H1 (cell line): ENCODE data around the gene PPM1L. TPM values are rescaled to one million over a fixed set of nuclear protein-coding genes. Genes with fewer than 3 reads are reported as not detected.

Source experiments
- CTCF ChIA-PET: fragments of 300-600 bp; sonication (Branson Sonifier 250); formaldehyde crosslinking; loops from one replicate; lab custom pipeline; 2021; ENCODE audit not compliant: partially characterized antibody; lab: Charles Lee
- POLR2A ChIA-PET: fragments of 300-600 bp; sonication (Branson Sonifier 250); formaldehyde crosslinking; loops from one replicate; lab custom pipeline; 2021; ENCODE audit warnings: inconsistent platforms; ENCODE audit not compliant: partially characterized antibody; lab: Charles Lee
- DNase-seq, 2 experiments: peaks; one replicate each; pipeline versions ENCODE4 v3.0.0 to v3.0.0-alpha.2; 2010 to 2022; ENCODE audit warnings: low spot score in 2 of 2, low read depth in 1 of 2, mixed read lengths in 1 of 2
- FAIRE-seq: peaks from 2 replicates; lab custom pipeline; 2011; peaks lifted over from hg19 to GRCh38; lab: Jason Lieb, UNC
- H2AFZ ChIP-seq: 2 replicates; pipeline ENCODE4 v1.8.1; 2012; ENCODE audit warnings: low read length, inconsistent platforms
- H2AK5ac ChIP-seq: 2 replicates; pipeline ENCODE4 v1.6.1; 2013; ENCODE audit warnings: low read depth, low read length
- H2BK120ac ChIP-seq: replicated peaks from 2 replicates; pipeline ENCODE3; 2013; ENCODE audit warnings: low read depth, low read length, inconsistent platforms
- H2BK12ac ChIP-seq: 2 replicates; pipeline ENCODE4 v1.6.1; 2013; ENCODE audit warnings: low read depth, low read length
- H2BK15ac ChIP-seq: 2 replicates; pipeline ENCODE4 v1.6.1; 2013; ENCODE audit warnings: low read length
- H2BK20ac ChIP-seq: 2 replicates; pipeline ENCODE4 v1.6.1; 2013; ENCODE audit warnings: low read length
- H2BK5ac ChIP-seq: 2 replicates; pipeline ENCODE4 v1.6.1; 2013; ENCODE audit warnings: low read depth, low read length
- H3K14ac ChIP-seq: 2 replicates; pipeline ENCODE4 v1.6.1; 2013; ENCODE audit warnings: inconsistent platforms; ENCODE audit not compliant: insufficient read length
- H3K18ac ChIP-seq: 2 replicates; pipeline ENCODE4 v1.6.1; 2013; ENCODE audit warnings: low read length; ENCODE audit errors: extremely low read depth
- H3K23ac ChIP-seq: 2 replicates; pipeline ENCODE4 v1.6.1; 2013; ENCODE audit warnings: inconsistent platforms; ENCODE audit not compliant: insufficient read length
- H3K23me2 ChIP-seq: 2 replicates; pipeline ENCODE4 v1.6.1; 2013; ENCODE audit warnings: low read depth, low read length
- H3K27ac ChIP-seq: 2 replicates; pipeline ENCODE4 v1.6.1; 2011; ENCODE audit warnings: low read depth, low read length, inconsistent platforms
- H3K27me3 ChIP-seq, 4 experiments: replicated peaks in 1 of 4; 1 replicate in 1 of 4; 2 replicates in 3 of 4; pipeline versions ENCODE4 v1.6.1 to v1.8.1; 2011 to 2013; ENCODE audit warnings: low read length in 3 of 4, mild to moderate bottlenecking in 3 of 4, inconsistent platforms in 2 of 4, mixed read lengths in 2 of 4, moderate library complexity in 1 of 4; ENCODE audit not compliant: control insufficient read depth in 3 of 4, insufficient read depth in 3 of 4; ENCODE audit errors: extremely low read depth in 1 of 4
- H3K36me3 ChIP-seq, 4 experiments: 2 replicates each; pipeline versions ENCODE4 v1.6.1 to v1.8.1; 2011 to 2013; ENCODE audit warnings: mild to moderate bottlenecking in 4 of 4, low read length in 3 of 4, moderate library complexity in 2 of 4, control low read depth in 1 of 4, inconsistent platforms in 1 of 4; ENCODE audit not compliant: insufficient read depth in 4 of 4, control insufficient read depth in 2 of 4
- H3K4ac ChIP-seq: replicated peaks from 2 replicates; pipeline ENCODE3; 2013; ENCODE audit warnings: low read length, low read depth, mixed read lengths, inconsistent platforms; ENCODE audit not compliant: insufficient read length
- H3K4me1 ChIP-seq, 4 experiments: replicated peaks in 1 of 4; 1 replicate in 1 of 4; 2 replicates in 3 of 4; pipeline versions ENCODE4 v1.6.1 to v1.8.1; 2011 to 2013; ENCODE audit warnings: low read length in 3 of 4, inconsistent platforms in 2 of 4, mixed read lengths in 1 of 4; ENCODE audit not compliant: insufficient read depth in 4 of 4, control insufficient read depth in 3 of 4
- H3K4me2 ChIP-seq, 2 experiments: 2 replicates each; pipeline versions ENCODE4 v1.6.1 to v1.8.1; 2011 to 2013; ENCODE audit warnings: low read depth in 2 of 2, low read length in 2 of 2, control low read depth in 1 of 2, inconsistent platforms in 1 of 2, mild to moderate bottlenecking in 1 of 2; ENCODE audit not compliant: insufficient read depth in 1 of 2
- H3K4me3 ChIP-seq, 4 experiments: fragments of 200-600, 300-600 bp in 1 of 4; sonication (generic), shearing (Covaris generic), sonication (Bioruptor Twin) in 1 of 4; 2 replicates each; pipeline versions ENCODE4 v1.5.1 to v1.8.1; 2011 to 2016; ENCODE audit warnings: low read length in 4 of 4, low read depth in 3 of 4, control low read depth in 2 of 4, inconsistent platforms in 2 of 4, mild to moderate bottlenecking in 2 of 4, mixed read lengths in 1 of 4, moderate library complexity in 1 of 4; ENCODE audit not compliant: insufficient read depth in 2 of 4; ENCODE audit errors: extremely low read depth in 1 of 4
- H3K56ac ChIP-seq: replicated peaks from 2 replicates; pipeline ENCODE3; 2013; ENCODE audit warnings: low read depth, mild to moderate bottlenecking, mixed read lengths, low read length, inconsistent platforms; ENCODE audit not compliant: insufficient read length
- H3K79me1 ChIP-seq: 2 replicates; pipeline ENCODE4 v1.6.1; 2013; ENCODE audit warnings: low read depth, low read length, control low read depth
- H3K79me2 ChIP-seq, 2 experiments: 2 replicates each; pipeline versions ENCODE4 v1.6.1 to v1.8.1; 2012 to 2013; ENCODE audit warnings: low read length in 2 of 2, mild to moderate bottlenecking in 2 of 2, inconsistent platforms in 1 of 2; ENCODE audit not compliant: insufficient read depth in 2 of 2, control insufficient read depth in 1 of 2
- H3K9ac ChIP-seq, 4 experiments: replicated peaks in 1 of 4; 1 replicate in 1 of 4; 2 replicates in 3 of 4; pipeline versions ENCODE4 v1.6.1 to v1.8.1; 2011 to 2013; ENCODE audit warnings: low read depth in 3 of 4, low read length in 3 of 4, control low read depth in 2 of 4, mild to moderate bottlenecking in 2 of 4, moderate library complexity in 2 of 4, inconsistent platforms in 1 of 4; ENCODE audit errors: extremely low read depth in 1 of 4
- H3K9me3 ChIP-seq, 2 experiments: 2 replicates each; pipeline versions ENCODE4 v1.6.1 to v1.8.1; 2012 to 2013; ENCODE audit warnings: mild to moderate bottlenecking in 2 of 2, moderate library complexity in 2 of 2, control low read depth in 1 of 2, inconsistent platforms in 1 of 2, low read depth in 1 of 2, low read length in 1 of 2, mixed read lengths in 1 of 2; ENCODE audit not compliant: insufficient read depth in 2 of 2
- H4K20me1 ChIP-seq, 2 experiments: replicated peaks in 1 of 2; 2 replicates each; pipeline versions ENCODE3 to v1.8.1; 2011 to 2013; ENCODE audit warnings: inconsistent platforms in 2 of 2, low read length in 2 of 2, mild to moderate bottlenecking in 1 of 2; ENCODE audit not compliant: insufficient read depth in 2 of 2, control insufficient read depth in 1 of 2
- H4K5ac ChIP-seq: 2 replicates; pipeline ENCODE4 v1.6.1; 2013; ENCODE audit warnings: low read length, low read depth, mixed read lengths, inconsistent platforms; ENCODE audit not compliant: insufficient read length
- H4K8ac ChIP-seq: 2 replicates; pipeline ENCODE4 v1.8.0; 2013; ENCODE audit warnings: mild to moderate bottlenecking, moderate library complexity, low read length, inconsistent platforms; ENCODE audit not compliant: insufficient read depth; ENCODE audit errors: extremely low read depth
- H4K91ac ChIP-seq: replicated peaks from 2 replicates; pipeline ENCODE3; 2013; ENCODE audit warnings: low read length, mixed read lengths, inconsistent platforms; ENCODE audit not compliant: insufficient read length
- BACH1 ChIP-seq: IDR thresholded peaks from 2 replicates; pipeline ENCODE4 v1.6.1; 2012; ENCODE audit warnings: low read length, improper control_type of control experiment
- CBX5 ChIP-seq: fragments of 300-800, 300-1000 bp; sonication (generic); IDR thresholded peaks from 2 replicates; pipeline ENCODE4 v1.7.1; 2016; ENCODE audit warnings: antibody characterized with exemption, low read length, low read depth
- EGR1 ChIP-seq: IDR thresholded peaks from 2 replicates; pipeline ENCODE4 v1.6.1; 2011; ENCODE audit warnings: low read depth, low read length, borderline replicate concordance
- FOSL1 ChIP-seq: IDR thresholded peaks from 2 replicates; pipeline ENCODE4 v1.6.1; 2011; ENCODE audit warnings: mild to moderate bottlenecking, low read depth, low read length, moderate library complexity; ENCODE audit not compliant: insufficient read depth
- JUN ChIP-seq: IDR thresholded peaks from 2 replicates; pipeline ENCODE4 v1.6.1; 2011; ENCODE audit warnings: low read depth, mild to moderate bottlenecking, improper control_type of control experiment, low read length
- KDM1A ChIP-seq: fragments of 200-600, 300-600 bp; sonication (generic); IDR thresholded peaks from 2 replicates; pipeline ENCODE4 v1.7.1; 2016; ENCODE audit warnings: mild to moderate bottlenecking, low read length, borderline replicate concordance
- SAP30 ChIP-seq: fragments of 300-600 bp; sonication (generic); IDR thresholded peaks from 2 replicates; pipeline ENCODE4 v1.7.1; 2012; ENCODE audit warnings: low read length, moderate library complexity, mild to moderate bottlenecking, inconsistent platforms; ENCODE audit not compliant: insufficient read depth, insufficient replicate concordance
- SRF ChIP-seq: IDR thresholded peaks from 2 replicates; pipeline ENCODE4 v1.6.1; 2011; ENCODE audit warnings: mild to moderate bottlenecking, low read depth, low read length, moderate library complexity
- SUZ12 ChIP-seq: fragments of 200-600 bp; sonication (generic); IDR thresholded peaks from 2 replicates; pipeline ENCODE4 v1.6.1; 2012; ENCODE audit warnings: mild to moderate bottlenecking, inconsistent platforms, low read length, moderate library complexity, mixed read lengths
- TEAD4 ChIP-seq: IDR thresholded peaks from 2 replicates; pipeline ENCODE4 v1.6.1; 2012; ENCODE audit warnings: low read depth, low read length, inconsistent platforms, mixed read lengths
- WGBS, 2 experiments: shearing (Covaris generic) in 1 of 2; methylation state at CpG; one replicate each; pipeline versions ENCODE4 v1.1.6 to v1.1.7; 2013 to 2015; ENCODE audit warnings: low lambda C conversion rate in 2 of 2, mixed read lengths in 2 of 2, inconsistent platforms in 1 of 2, low coverage in 1 of 2, missing lambda C conversion rate in 1 of 2; ENCODE audit not compliant: insufficient replicate concordance in 2 of 2, insufficient coverage in 1 of 2, insufficient read length in 1 of 2; ENCODE audit errors: extremely low coverage in 1 of 2, missing lambda C conversion rate in 1 of 2; 5-methylcytosine and 5-hydroxymethylcytosine counted together
- polyA plus RNA-seq, 7 experiments: library from polyadenylated mRNA; depleted of rRNA in 3 of 7; stranded (reverse) in 5 of 7; unstranded in 2 of 7; fragments of >200 nt in 5 of 7; fragments of 200-250 nt in 2 of 7; gene quantifications; 1 replicate in 5 of 7; 2 replicates in 1 of 7; 4 replicates in 1 of 7; pipeline versions ENCODE4 v1.2.1 to v1.2.3, GENCODE V29; 2011 to 2013; ENCODE audit warnings: missing spikeins in 2 of 7, mixed read lengths in 2 of 7
- total RNA-seq: library from RNA; stranded (reverse); fragmentation: NEBNext Ultra II Directional; extraction: Animal tissue kit (Norgen Biotek cat#: 25700); gene quantifications from 2 replicates; pipeline ENCODE4 v1.2.1, GENCODE V29; 2021
- TF ChIP-seq, protein P1 (sequence below): IDR thresholded peaks from 2 replicates; pipeline ENCODE4 v1.6.1; 2012; ENCODE audit warnings: inconsistent platforms
- TF ChIP-seq, protein P2 (sequence below), 3 experiments: IDR thresholded peaks; 1 replicate in 2 of 3; 2 replicates in 1 of 3; pipeline versions ENCODE4 v1.5.1 to v1.6.1; 2011; ENCODE audit warnings: low read length in 3 of 3, mild to moderate bottlenecking in 3 of 3, inconsistent platforms in 2 of 3, low read depth in 1 of 3, moderate library complexity in 1 of 3; ENCODE audit not compliant: insufficient read depth in 1 of 3; ENCODE audit errors: control extremely low read depth in 1 of 3

The PPM1L gene
- total and polyA plus RNA-seq, 2 of the 8 experiments (the other 6 are each of a cell fraction or from before 2014, with no cell fraction given): 2.8 to 18.1 TPM

- H3K79me2 ChIP-seq: no peaks in the 10 kb centered on the region
- no peak overlapping the region for H4K5ac ChIP-seq
- H3K79me1 ChIP-seq: no peaks in the 10 kb centered on the region; the same call in 1 of the 2 replicates
- H3K23me2 ChIP-seq: no peaks in the 10 kb centered on the region
- no peaks in the 10 kb centered on the region for H4K20me1 ChIP-seq
- H2BK12ac ChIP-seq: no peak overlapping the region
- no peak overlapping the region for H3K23ac ChIP-seq
- no peak overlapping the region for H2BK5ac ChIP-seq
- DNase-seq: no peak
- no peak overlapping the region for H3K4ac ChIP-seq
- H3K27me3 ChIP-seq: no peaks in the 10 kb centered on the region
- no peak overlapping the region for H3K4me3 ChIP-seq
- WGBS, 2 experiments: 82% methylated on average over 4 of the region's 4 CpGs; no CpG with 5 or more reads in 1 of the 2 experiments
- no peak overlapping the region for H3K9ac ChIP-seq
- H3K36me3 ChIP-seq: no peaks in the 10 kb centered on the region
- no peak overlapping the region for H2BK120ac ChIP-seq
- H3K4me1 ChIP-seq: peaks cover 0 to 5% (median 4%) of the 10 kb centered on the region in 4 experiments; a peak in 2 of 7 replicates
- no peak overlapping the region for H3K18ac ChIP-seq
- H2BK20ac ChIP-seq: no peak overlapping the region
- H2BK15ac ChIP-seq: no peak overlapping the region
- FAIRE-seq: no peak
- no peaks in the 10 kb centered on the region for H3K9me3 ChIP-seq
- CTCF ChIA-PET: interaction anchor here (0.8 to 1.3 kb wide), 2 partner anchors 39 to 153 kb away, joined by 3 read pairs; no protein-coding TSS in a partner anchor
- no peak overlapping the region for H3K27ac ChIP-seq
- no peak overlapping the region for H2AFZ ChIP-seq
- H4K8ac ChIP-seq: no peak overlapping the region
- no peak overlapping the region for H4K91ac ChIP-seq
- POLR2A ChIA-PET: no interaction called here
- H2AK5ac ChIP-seq: no peak overlapping the region
- no peak overlapping the region for H3K56ac ChIP-seq
- H3K14ac ChIP-seq: no peak overlapping the region
- no peak overlapping the region for H3K4me2 ChIP-seq
- TF ChIP-seq SAP30 (no peak), SRF (no peak), BACH1 (no peak), EGR1 (no peak), CBX5 (no peak), TEAD4 (no peak), FOSL1 (no peak), SUZ12 (no peak), JUN (no peak), KDM1A (no peak)
- TF ChIP-seq, protein P1, sequence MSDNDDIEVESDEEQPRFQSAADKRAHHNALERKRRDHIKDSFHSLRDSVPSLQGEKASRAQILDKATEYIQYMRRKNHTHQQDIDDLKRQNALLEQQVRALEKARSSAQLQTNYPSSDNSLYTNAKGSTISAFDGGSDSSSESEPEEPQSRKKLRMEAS: no peak
- TF ChIP-seq, protein P2, sequence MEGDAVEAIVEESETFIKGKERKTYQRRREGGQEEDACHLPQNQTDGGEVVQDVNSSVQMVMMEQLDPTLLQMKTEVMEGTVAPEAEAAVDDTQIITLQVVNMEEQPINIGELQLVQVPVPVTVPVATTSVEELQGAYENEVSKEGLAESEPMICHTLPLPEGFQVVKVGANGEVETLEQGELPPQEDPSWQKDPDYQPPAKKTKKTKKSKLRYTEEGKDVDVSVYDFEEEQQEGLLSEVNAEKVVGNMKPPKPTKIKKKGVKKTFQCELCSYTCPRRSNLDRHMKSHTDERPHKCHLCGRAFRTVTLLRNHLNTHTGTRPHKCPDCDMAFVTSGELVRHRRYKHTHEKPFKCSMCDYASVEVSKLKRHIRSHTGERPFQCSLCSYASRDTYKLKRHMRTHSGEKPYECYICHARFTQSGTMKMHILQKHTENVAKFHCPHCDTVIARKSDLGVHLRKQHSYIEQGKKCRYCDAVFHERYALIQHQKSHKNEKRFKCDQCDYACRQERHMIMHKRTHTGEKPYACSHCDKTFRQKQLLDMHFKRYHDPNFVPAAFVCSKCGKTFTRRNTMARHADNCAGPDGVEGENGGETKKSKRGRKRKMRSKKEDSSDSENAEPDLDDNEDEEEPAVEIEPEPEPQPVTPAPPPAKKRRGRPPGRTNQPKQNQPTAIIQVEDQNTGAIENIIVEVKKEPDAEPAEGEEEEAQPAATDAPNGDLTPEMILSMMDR (IDR thresholded peaks at IDR 0.05; ENCODE audit: control extremely low read depth in 1 of 3, insufficient read depth in 1 of 3, low read depth in 1 of 3, low read length in 3 of 3): no peak
Observed at GRCh38 chr3:160870327-160870726, 114.3 kb downstream of the PPM1L start.
